AG09319 (cell line): ENCODE measurements around the gene PCDHGA9.
A peak's percentile ranks its signal among the peaks of the same experiment; 100 is the strongest.
"Not testable (repeated sequence)": the region's sequence is repeated elsewhere in the genome, so short reads cannot be mapped to it uniquely, and the experiment has no call there.

ENCODE experiments used
- DNase-seq: peaks from one replicate; pipeline ENCODE4 v3.0.0-alpha.2; 2010; ENCODE audit warnings: low read depth; ENCODE audit errors: extremely low read depth
- CTCF ChIP-seq: IDR thresholded peaks from 2 replicates; pipeline ENCODE4 v1.5.1; 2011; ENCODE audit warnings: low read depth, mild to moderate bottlenecking, inconsistent platforms, low read length, moderate library complexity

PCDHGA9 gene

DNA sequence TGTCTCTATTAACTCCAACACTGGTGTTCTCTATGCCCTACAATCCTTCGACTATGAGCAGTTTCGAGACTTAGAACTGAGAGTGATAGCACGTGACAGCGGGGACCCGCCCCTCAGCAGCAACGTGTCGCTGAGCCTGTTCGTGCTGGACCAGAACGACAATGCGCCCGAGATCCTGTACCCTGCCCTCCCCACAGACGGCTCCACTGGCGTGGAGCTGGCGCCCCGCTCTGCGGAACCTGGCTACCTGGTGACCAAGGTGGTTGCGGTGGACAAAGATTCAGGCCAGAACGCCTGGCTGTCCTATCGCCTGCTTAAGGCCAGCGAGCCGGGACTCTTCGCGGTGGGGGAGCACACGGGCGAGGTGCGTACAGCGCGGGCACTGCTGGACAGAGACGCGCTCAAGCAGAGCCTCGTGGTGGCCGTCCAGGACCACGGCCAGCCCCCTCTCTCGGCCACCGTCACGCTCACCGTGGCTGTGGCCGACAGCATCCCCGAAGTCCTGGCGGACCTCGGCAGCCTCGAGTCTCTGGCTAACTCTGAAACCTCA lies 20.2 kb downstream of the PCDHGA9 start:
- no peak for TF ChIP-seq CTCF
- no peak for DNase-seq

- no peak for TF ChIP-seq CTCF
- no peak for DNase-seq
Measured at GRCh38 chr5:141427783-141428426, 25.3 kb downstream of the PCDHGA9 start.

- DNase-seq = peak; percentile 55
- peak; percentile 39 for TF ChIP-seq CTCF
Measured at GRCh38 chr5:141430332-141431113, 27.9 kb downstream of the PCDHGA9 start, which contains the start of gene PCDHGA12. Gene PCDHGA12 (plus strand): TSS chr5:141430507. CDS start chr5:141430760, 253 bp downstream.

DNA sequence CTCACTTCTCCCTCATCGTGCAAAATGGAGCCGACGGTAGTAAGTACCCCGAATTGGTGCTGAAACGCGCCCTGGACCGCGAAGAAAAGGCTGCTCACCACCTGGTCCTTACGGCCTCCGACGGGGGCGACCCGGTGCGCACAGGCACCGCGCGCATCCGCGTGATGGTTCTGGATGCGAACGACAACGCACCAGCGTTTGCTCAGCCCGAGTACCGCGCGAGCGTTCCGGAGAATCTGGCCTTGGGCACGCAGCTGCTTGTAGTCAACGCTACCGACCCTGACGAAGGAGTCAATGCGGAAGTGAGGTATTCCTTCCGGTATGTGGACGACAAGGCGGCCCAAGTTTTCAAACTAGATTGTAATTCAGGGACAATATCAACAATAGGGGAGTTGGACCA lies 28.7 kb downstream of the PCDHGA9 start:
- no peak for TF ChIP-seq CTCF

GRCh38 chr5:141432308-141432707 lies 29.7 kb downstream of the PCDHGA9 start:
- not testable (repeated sequence) for DNase-seq

More for the DNA sequence above, 28.7 kb downstream of the PCDHGA9 start:
- no peak for DNase-seq

DNA sequence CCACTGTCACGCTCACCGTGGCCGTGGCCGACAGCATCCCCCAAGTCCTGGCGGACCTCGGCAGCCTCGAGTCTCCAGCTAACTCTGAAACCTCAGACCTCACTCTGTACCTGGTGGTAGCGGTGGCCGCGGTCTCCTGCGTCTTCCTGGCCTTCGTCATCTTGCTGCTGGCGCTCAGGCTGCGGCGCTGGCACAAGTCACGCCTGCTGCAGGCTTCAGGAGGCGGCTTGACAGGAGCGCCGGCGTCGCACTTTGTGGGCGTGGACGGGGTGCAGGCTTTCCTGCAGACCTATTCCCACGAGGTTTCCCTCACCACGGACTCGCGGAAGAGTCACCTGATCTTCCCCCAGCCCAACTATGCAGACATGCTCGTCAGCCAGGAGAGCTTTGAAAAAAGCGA lies 30.1 kb downstream of the PCDHGA9 start:
- not testable (repeated sequence) for DNase-seq

DNA sequence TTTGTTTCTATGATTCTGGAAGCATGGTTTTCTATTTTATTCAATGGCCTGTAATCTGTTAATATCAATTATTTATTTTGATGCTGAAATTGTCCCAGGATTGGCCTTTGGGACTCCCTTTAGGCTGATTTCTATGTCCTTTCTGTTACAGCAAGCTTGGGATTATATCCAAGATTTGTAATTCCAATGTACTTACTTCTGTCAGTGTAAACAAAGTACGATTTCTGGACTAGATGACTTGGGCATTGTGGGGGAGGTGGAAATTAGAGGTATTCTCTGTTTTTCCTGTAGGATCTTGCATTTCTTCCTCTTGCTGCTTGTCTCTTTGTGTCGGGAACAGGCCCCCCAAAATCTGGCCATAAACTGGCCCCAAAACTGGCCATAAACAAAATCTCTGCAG lies 31.4 kb downstream of the PCDHGA9 start:
- TF ChIP-seq CTCF = no peak
- no peak for DNase-seq

- DNase-seq = no peak
- TF ChIP-seq CTCF = no peak
Measured at GRCh38 chr5:141437221-141437620, 34.6 kb downstream of the PCDHGA9 start.
